ENCODE measurements around the gene USP49. TPM values are rescaled to one million over a fixed set of nuclear protein-coding genes. Genes with fewer than 3 reads are reported as not detected.

Gene USP49
- total RNA-seq, 1 experiment from 2014 or later = 7.0 TPM

DNA sequence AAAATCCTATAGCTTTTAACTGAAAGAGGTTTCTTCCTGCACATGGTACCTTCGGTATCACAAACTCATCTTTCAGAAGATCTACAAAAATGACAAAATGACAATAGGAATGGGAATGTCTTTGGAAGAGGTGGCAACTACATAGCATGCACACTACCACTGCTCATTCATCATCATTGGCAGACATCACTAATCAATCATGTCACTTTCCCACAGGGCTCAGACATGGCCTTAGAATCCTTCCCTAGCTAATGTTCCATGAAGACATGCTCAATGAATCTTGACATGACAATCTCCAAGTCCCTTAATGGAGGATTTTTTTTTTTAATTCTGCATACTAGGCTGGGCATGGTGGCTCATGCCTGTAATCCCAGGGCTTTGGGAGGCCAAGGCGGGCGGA lies 144.8 kb downstream of the USP49 start:
- CTCF ChIA-PET = interaction anchor here (1.3 kb wide), 1 partner anchor 10 kb away, joined by 3 read pairs; no protein-coding TSS in a partner anchor
- Mint-ChIP-seq H3K9me3 (ENCODE audit: low read depth, unreplicated experiment) (no peaks in the 10 kb centered on the region), H3K4me1 (ENCODE audit: low read depth, unreplicated experiment) (peaks cover 12% of the 10 kb centered on the region), H3K36me3 (ENCODE audit: insufficient read depth, unreplicated experiment) (no peaks in the 10 kb centered on the region), H3K4me3 (ENCODE audit: low read depth, unreplicated experiment) (no peak overlapping the region), H3K27ac (ENCODE audit: unreplicated experiment) (no peak overlapping the region), H3K27me3 (ENCODE audit: unreplicated experiment) (peaks cover 10% of the 10 kb centered on the region)
- intact Hi-C loops (cut with micrococcal nuclease; ENCODE audit: unreplicated experiment) = no loop called here
- no TSS peak for BruUV-seq (replicated peaks)
- TF ChIP-seq, protein P1, sequence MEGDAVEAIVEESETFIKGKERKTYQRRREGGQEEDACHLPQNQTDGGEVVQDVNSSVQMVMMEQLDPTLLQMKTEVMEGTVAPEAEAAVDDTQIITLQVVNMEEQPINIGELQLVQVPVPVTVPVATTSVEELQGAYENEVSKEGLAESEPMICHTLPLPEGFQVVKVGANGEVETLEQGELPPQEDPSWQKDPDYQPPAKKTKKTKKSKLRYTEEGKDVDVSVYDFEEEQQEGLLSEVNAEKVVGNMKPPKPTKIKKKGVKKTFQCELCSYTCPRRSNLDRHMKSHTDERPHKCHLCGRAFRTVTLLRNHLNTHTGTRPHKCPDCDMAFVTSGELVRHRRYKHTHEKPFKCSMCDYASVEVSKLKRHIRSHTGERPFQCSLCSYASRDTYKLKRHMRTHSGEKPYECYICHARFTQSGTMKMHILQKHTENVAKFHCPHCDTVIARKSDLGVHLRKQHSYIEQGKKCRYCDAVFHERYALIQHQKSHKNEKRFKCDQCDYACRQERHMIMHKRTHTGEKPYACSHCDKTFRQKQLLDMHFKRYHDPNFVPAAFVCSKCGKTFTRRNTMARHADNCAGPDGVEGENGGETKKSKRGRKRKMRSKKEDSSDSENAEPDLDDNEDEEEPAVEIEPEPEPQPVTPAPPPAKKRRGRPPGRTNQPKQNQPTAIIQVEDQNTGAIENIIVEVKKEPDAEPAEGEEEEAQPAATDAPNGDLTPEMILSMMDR (IDR thresholded peaks at IDR 0.05; ENCODE audit: unreplicated experiment) = no peak
- DNase-seq = no peak

DNA sequence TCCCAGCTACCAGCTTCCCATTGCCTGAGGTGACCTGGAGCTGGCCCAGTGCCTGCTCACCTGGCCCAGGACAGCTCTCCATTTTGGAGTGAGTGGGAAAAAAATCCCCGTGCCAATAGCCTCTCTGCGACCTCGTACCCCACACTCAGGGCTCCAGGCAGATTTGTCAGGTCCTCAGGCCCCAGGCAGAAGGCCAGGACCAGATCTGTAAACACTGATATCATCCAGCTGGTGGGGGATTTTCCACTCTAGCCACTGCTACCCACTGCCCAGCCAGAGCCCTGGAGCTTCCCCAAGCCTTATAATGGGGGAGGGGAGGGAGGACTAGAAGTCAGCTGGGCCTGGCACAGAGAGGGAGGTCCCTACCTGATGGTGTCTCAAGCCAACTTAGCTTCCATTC lies 146.6 kb downstream of the USP49 start:
- Mint-ChIP-seq H3K36me3 (ENCODE audit: insufficient read depth, unreplicated experiment) (no peaks in the 10 kb centered on the region), H3K9me3 (ENCODE audit: low read depth, unreplicated experiment) (no peaks in the 10 kb centered on the region), H3K4me1 (ENCODE audit: low read depth, unreplicated experiment) (peaks cover 19% of the 10 kb centered on the region), H3K27me3 (ENCODE audit: unreplicated experiment) (no peaks in the 10 kb centered on the region), H3K27ac (ENCODE audit: unreplicated experiment) (no peak overlapping the region), H3K4me3 (ENCODE audit: low read depth, unreplicated experiment) (no peak overlapping the region)
- TF ChIP-seq, protein P1 (IDR thresholded peaks at IDR 0.05; ENCODE audit: unreplicated experiment) = no peak
- DNase-seq = no peak
- CTCF ChIA-PET = interaction anchor here (1.1 kb wide), 1 partner anchor 17 kb away, joined by 7 read pairs; no protein-coding TSS in a partner anchor
- BruUV-seq (replicated peaks) = no TSS peak
- intact Hi-C loops (cut with micrococcal nuclease; ENCODE audit: unreplicated experiment) = no loop called here

DNA sequence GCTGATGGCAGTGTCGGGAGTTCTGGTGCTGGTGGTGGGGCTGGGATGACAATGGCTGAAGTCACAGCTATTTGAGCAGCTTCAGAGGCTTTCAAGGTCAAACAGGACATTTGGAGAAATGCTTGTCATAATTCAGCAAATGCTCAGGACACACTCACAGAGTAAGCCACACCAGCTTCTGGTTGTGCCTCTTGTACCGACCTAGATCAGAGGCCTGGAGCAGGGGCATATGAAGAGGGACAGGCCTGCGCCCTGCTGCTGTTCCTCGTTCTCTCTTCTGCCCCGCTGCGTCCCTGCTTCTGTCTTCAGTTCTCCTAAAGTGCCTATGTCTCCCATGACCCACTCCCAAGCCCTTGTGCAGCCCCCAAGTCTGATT lies 147.1 kb downstream of the USP49 start:
- intact Hi-C loops (cut with micrococcal nuclease; ENCODE audit: unreplicated experiment) = no loop called here
- TF ChIP-seq, protein P1 (IDR thresholded peaks at IDR 0.05; ENCODE audit: unreplicated experiment) = no peak
- Mint-ChIP-seq H3K36me3 (ENCODE audit: insufficient read depth, unreplicated experiment) (no peaks in the 10 kb centered on the region), H3K27me3 (ENCODE audit: unreplicated experiment) (no peaks in the 10 kb centered on the region), H3K27ac (ENCODE audit: unreplicated experiment) (no peak overlapping the region), H3K4me1 (ENCODE audit: low read depth, unreplicated experiment) (peaks cover 20% of the 10 kb centered on the region), H3K4me3 (ENCODE audit: low read depth, unreplicated experiment) (no peak overlapping the region), H3K9me3 (ENCODE audit: low read depth, unreplicated experiment) (no peaks in the 10 kb centered on the region)
- CTCF ChIA-PET = interaction anchor here (1.1 to 1.2 kb wide), 2 partner anchors 11 to 17 kb away, joined by 4 to 7 read pairs; no protein-coding TSS in a partner anchor
- DNase-seq = no peak
- no TSS peak for BruUV-seq (replicated peaks)

DNA sequence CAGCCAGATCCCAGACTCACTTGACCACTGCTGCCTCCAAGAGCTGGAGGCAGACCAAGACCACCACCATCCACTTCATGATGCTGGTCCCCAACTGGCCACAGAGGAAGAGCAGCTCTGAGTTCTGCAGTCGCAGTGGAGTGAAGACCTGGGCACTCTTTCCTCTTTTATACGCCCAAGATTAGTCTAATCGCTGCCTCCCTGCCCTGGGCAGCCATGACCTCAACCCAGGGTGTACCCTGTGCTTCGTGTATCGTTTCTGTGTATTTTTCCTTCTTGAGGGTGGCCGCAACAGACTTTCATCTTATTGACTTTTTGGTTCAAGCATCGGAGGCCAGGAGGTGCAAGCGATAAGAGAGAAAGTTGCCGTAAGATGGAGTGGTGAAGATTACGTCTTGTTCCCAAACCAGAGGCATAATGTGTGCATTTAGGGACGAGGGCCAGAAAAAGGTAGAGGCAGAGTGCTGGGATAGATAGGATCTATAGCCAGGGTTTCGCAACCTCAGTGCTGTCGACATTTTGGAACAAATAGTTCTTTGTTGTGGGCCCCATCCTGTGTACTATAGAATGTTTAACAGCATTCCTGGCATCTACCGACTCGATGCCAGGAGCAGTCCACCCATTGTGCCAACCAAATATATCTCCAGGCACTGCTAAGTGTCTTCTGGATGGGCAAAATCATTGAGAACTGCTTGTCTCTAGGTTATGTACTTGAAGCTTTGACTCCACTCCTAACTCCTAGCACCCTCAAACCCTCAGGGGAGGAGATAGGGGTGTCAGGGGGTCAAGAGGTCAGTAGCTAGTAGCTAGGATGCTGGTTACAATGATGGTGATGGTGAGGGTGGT lies 147.7 kb downstream of the USP49 start, which contains the start of gene PGC:
Gene PGC, minus strand, starts transcription at position 142 of the 846 bp plus-strand sequence. Its CDS starts 63 bp downstream, at position 79.
- H3K4me3 Mint-ChIP-seq (ENCODE audit: low read depth, unreplicated experiment) = no peak within 1 kb of the TSS
- no peaks in the 10 kb centered on the region for H3K9me3 Mint-ChIP-seq (ENCODE audit: low read depth, unreplicated experiment)
- DNase-seq = peak; percentile 49
- H3K27ac Mint-ChIP-seq (ENCODE audit: unreplicated experiment) = no peak within 1 kb of the TSS
- CTCF ChIA-PET = interaction anchor here (1.2 kb wide), 1 partner anchor 12 kb away, joined by 4 read pairs; no protein-coding TSS in a partner anchor
- intact Hi-C loops (cut with micrococcal nuclease; ENCODE audit: unreplicated experiment) = no loop called here
- no peaks in the 10 kb centered on the region for H3K36me3 Mint-ChIP-seq (ENCODE audit: insufficient read depth, unreplicated experiment)
- TF ChIP-seq, protein P1 (IDR thresholded peaks at IDR 0.05; ENCODE audit: unreplicated experiment) = no peak
- BruUV-seq (replicated peaks) = no TSS peak
- no peaks in the 10 kb centered on the region for H3K27me3 Mint-ChIP-seq (ENCODE audit: unreplicated experiment)
- H3K4me1 Mint-ChIP-seq (ENCODE audit: low read depth, unreplicated experiment) = peaks cover 20% of the 10 kb centered on the region

Measured in Calu3 (cell line).